Tongue (tissue), 2 donors: Measurements from ENCODE around the gene C10orf71. TPM values are rescaled to one million over a fixed set of nuclear protein-coding genes. Genes with fewer than 3 reads are reported as not detected.

Experiments used
- DNase-seq: peaks from one replicate; pipeline ENCODE4 v3.0.0-alpha.2; 2015
- total RNA-seq: library from RNA; depleted of rRNA; stranded (reverse); fragments of >200 nt; gene quantifications from one replicate; pipeline ENCODE4 v1.2.3, GENCODE V29; 2014

C10orf71 gene
- total RNA-seq, 1 donor from 2014 or later, result 23.3 TPM

DNA sequence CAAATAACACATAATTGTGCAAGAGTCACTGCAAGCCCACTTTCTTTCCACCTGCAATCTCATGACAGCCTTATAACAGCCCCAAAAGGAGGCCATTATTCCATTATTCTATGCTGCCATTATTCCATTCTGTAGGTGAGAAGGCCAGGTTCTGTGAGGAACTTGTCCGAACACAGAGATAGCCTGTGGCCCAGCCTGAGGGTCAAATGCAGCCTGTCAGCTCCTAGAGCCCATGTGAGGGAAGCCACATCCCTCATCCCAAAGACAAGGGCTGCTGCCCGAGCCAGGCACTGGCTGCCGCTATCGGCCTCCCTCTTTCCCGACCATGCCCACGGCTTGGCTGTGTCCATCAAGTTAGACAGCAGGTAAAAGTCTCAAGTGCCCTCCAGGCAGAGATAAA, 24.1 kb upstream of the C10orf71 start:
- DNase-seq, result no peak

DNA sequence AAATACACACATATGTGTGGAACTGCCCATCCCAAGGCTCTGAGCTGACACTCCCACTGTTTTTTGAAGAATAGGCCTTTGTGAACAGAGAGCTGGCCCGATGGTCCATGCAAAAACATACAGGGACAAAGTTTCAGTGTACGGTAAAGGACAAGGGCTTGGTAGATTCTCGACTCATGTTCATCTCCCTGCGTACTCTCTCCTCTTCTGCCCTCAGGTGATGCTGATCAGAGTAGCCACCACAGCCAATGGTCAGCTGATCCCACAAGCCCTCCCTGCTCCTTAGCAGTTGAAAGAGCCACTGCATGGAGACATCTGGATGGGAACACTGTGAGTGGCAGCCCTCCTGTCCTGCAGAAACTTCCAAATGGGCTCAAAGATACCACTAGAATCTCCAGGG, 23.1 kb upstream of the C10orf71 start:
- DNase-seq, result no peak

- DNase-seq, result no peak
Observed at GRCh38 chr10:49276596-49276995, 22.4 kb upstream of the C10orf71 start.

DNA sequence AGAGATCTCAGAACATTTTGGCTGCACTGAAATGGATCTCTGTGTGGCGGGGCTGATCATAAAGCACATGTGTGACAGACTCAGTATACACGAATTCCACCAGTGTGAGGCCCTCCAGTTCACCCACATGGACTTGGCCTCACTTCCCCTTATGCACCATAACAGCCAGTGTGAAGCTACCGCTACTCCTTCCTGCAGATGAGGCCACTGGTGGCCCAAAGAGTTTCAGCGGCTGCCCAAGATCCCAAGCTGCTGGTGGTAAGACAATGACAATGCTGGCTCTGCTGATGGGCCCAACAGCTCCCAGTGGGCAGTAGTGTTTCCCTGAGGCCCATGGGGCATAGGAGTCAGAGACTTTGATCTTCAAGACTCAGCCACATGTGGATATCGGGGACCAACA, 21.0 kb upstream of the C10orf71 start:
- no peak for DNase-seq

- DNase-seq, result peak; percentile 51
Observed at GRCh38 chr10:49278497-49278981, 20.4 kb upstream of the C10orf71 start.

- DNase-seq, result no peak
Observed at GRCh38 chr10:49279015-49279880, 19.7 kb upstream of the C10orf71 start.

GRCh38 chr10:49280001-49280408, 19.0 kb upstream of the C10orf71 start:
- no peak for DNase-seq

GRCh38 chr10:49281461-49281860, 17.5 kb upstream of the C10orf71 start:
- no peak for DNase-seq

DNA sequence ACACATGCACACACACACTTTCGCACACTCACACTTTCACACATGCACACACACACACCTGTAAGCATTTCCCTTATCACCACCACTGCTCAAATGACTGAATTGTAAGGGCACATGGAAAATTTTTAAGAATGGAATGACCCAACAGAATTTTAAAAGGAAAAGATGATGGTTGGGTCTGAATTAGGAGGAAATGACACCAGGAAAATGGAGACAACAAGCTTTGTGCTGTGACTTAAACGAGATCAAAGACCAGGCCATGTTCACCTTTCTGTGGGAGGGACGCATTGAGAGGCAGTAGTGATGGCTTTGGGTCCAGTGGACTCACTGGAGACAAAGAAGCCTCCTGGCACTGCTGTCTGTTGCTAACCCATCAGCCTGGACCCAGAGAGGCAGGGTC, 16.7 kb upstream of the C10orf71 start:
- DNase-seq, result no peak

DNA sequence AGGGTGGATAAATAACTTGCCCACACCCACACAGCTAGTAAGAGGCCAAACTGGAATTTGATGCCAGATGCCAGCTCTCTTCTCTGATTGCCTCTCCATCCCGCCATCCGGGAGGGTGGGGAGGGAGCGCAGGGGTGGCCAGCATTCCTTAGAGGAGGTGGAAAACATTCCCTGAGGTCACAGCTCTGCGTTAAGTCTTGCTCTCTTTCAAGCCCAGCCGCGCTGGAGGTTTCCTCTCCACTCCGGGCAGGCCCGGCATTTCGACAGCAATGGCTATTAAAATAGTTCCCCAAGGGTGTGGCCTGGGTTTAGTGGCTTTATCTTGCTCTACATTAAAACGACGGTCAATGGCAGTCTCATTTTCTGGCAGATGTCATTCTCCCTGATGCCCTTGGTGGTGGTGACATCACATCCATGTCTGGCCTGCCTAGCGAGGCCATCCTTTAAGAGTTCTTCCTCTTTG, 16.1 kb upstream of the C10orf71 start:
- peak; percentile 70 for DNase-seq

GRCh38 chr10:49283491-49283890, 15.5 kb upstream of the C10orf71 start:
- no peak for DNase-seq

GRCh38 chr10:49284356-49284755, 14.6 kb upstream of the C10orf71 start:
- no peak for DNase-seq

DNA sequence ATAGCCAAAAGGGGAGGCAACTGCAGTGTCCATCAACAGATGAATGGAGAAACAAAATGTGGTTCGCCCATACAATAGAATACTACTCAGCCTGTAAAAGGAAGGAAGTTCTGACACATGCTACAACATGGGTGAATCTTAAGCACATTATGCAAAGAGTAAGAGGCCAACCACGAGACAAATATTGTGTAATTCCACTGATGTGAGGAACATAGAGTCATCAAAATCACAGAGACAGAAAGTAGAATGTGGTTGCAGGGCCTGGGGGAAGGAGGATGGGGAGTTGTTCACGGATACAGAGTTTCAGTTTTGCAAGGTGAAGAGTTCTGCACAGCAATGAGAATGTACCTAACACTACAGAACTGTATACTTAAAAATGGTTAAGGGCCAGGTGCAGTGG, 13.7 kb upstream of the C10orf71 start:
- no peak for DNase-seq

GRCh38 chr10:49286686-49287085, 12.3 kb upstream of the C10orf71 start:
- DNase-seq, result no peak

- peak; percentile 79 for DNase-seq
Observed at GRCh38 chr10:49287689-49288340, 11.2 kb upstream of the C10orf71 start.

GRCh38 chr10:49288341-49289065, 10.5 kb upstream of the C10orf71 start:
- peak; percentile 48 for DNase-seq

- no peak for DNase-seq
Observed at GRCh38 chr10:49289480-49289879, 9.5 kb upstream of the C10orf71 start.

- DNase-seq, result no peak
Observed at GRCh38 chr10:49290131-49290530, 8.8 kb upstream of the C10orf71 start.

DNA sequence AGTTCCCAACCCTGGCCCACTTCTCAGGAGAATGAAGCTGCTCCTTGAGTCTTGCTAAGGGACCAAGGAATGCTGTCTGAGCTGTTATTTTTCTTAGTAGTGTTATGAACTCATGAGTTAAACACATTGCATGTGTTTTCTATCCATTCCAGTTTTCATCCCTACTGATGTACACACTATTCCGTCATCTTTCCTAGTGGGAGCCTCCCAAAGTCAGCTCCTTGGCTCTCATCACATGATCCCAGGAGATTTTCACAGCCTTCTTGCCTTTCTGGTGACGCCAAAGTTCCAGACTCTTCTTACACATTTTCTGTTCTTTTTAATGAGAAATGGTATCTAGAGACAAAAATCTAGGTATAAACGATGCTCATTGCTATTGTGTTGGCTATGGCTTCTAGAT, 8.4 kb upstream of the C10orf71 start:
- DNase-seq, result peak; percentile 35

- no peak for DNase-seq
Observed at GRCh38 chr10:49292565-49293207, 6.3 kb upstream of the C10orf71 start.

DNA sequence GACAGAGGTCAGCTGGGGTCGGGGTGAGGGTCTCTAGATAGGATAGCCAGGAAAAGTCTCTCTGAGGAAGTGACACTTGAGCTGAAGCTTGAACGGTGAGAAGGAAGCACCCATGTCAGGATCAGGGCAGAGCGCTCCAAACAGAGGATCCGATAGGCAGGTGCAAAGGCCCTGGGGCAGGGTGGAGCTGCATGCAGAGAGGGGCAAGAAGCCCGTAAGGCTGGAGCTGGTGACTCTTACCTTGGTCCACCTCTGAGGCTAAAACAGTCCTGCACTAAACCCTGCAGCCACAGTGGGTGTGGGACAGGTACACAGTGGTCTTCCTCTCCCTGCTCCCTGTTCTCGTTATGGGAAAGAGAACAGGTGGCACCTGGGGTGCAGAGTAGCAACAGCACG, 5.8 kb upstream of the C10orf71 start:
- no peak for DNase-seq

DNA sequence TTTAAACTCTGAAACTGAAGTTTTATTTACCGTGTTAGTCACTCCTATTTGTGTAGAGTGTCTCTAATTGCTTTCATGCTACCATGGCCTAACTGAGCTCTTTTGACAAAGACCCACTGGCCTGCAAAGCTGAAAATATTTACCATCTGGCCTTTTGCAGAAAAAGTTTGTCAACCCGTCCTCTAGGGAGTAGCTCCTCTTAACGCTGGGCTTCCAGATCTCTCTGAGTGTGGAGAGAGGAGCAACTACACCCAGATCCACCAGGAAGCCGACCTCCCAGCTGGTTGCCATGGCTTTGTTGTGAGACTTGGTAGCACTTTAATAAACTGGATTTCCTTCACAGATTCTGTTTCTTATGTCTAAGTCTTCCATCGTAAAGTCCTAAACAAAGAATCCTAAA, 4.2 kb upstream of the C10orf71 start:
- peak; percentile 61 for DNase-seq
